Stimulated activated naive CD8-positive, alpha-beta T cell treated with anti-CD3 and anti-CD28 coated beads, Interleukin-15, amount 100 ng/mL, for 72 hours (primary cell): ENCODE data around the gene FAM3C.
"Not testable (repeated sequence)": the region's sequence is repeated elsewhere in the genome, so short reads cannot be mapped to it uniquely, and the experiment has no call there.

Experiments used
- ATAC-seq: fragments of 150-1000 bp; cut with Tn5 transposase; 2 replicates; pipeline ENCODE4 v1.10.0; 2021; ENCODE audit warnings: mild to moderate bottlenecking, moderate library complexity
- DNase-seq, 2 donors: peaks; one replicate each; pipeline ENCODE4 v3.0.0; 2021 to 2022
- H3K27ac Mint-ChIP-seq, 2 donors: one replicate each; pipeline ENCODE4 v1.8.0; 2022; ENCODE audit warnings: mild to moderate bottlenecking in 2 of 2, mixed read lengths in 2 of 2, moderate library complexity in 2 of 2
- H3K27me3 Mint-ChIP-seq: one replicate; pipeline ENCODE4 v1.8.0; 2022; ENCODE audit warnings: mixed read lengths
- H3K4me1 Mint-ChIP-seq: one replicate; pipeline ENCODE4 v1.8.0; 2022; ENCODE audit warnings: mild to moderate bottlenecking, mixed read lengths
- H3K4me3 Mint-ChIP-seq, 2 donors: one replicate each; pipeline ENCODE4 v1.8.0; 2022; ENCODE audit warnings: mild to moderate bottlenecking in 2 of 2, mixed read lengths in 2 of 2, moderate library complexity in 1 of 2
- H3K9me3 Mint-ChIP-seq, 2 donors: one replicate each; pipeline ENCODE4 v1.8.0; 2022; ENCODE audit warnings: mixed read lengths in 2 of 2

Gene FAM3C

DNA sequence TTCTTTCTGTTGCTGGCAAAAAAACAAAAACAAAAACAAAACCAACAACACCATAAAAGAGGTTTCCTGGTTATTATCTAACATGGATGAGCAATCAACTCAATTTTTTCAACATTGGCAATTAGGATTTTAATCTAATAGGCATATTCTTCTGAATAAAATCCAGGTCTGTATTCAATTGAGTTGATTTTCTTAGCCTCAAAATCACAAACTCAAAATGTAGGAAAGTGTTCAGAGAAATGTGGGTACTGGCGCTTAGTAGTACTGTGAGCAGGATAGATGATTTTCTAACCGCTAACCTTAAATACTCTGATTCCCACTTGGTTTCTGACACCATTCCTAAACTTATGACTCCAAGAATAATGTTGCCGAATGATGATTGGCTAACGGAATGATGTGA is 61.7 kb downstream of the FAM3C start:
- no peak for ATAC-seq
- Mint-ChIP-seq H3K4me3 (no peak overlapping the region), H3K9me3 (no peaks in the 10 kb centered on the region), H3K4me1 (peaks cover 13% of the 10 kb centered on the region), H3K27ac (no peak overlapping the region), H3K27me3 (peaks cover 33% of the 10 kb centered on the region)
- DNase-seq, result no peak

- Mint-ChIP-seq H3K4me1 (peaks cover 25% of the 10 kb centered on the region), H3K9me3 (no peaks in the 10 kb centered on the region), H3K27ac (no peak overlapping the region), H3K27me3 (peaks cover 61% of the 10 kb centered on the region), H3K4me3 (no peak overlapping the region)
- DNase-seq (no peak), ATAC-seq (no peak)
Measured at GRCh38 chr7:121331574-121331973, 64.5 kb downstream of the FAM3C start.

- Mint-ChIP-seq H3K4me3 (no peak overlapping the region), H3K9me3 (no peaks in the 10 kb centered on the region), H3K27me3 (peaks cover 66% of the 10 kb centered on the region), H3K4me1 (peaks cover 25% of the 10 kb centered on the region), H3K27ac (no peak overlapping the region)
- ATAC-seq, result no peak
- no peak for DNase-seq
Measured at GRCh38 chr7:121331048-121331447, 65.1 kb downstream of the FAM3C start.

DNA sequence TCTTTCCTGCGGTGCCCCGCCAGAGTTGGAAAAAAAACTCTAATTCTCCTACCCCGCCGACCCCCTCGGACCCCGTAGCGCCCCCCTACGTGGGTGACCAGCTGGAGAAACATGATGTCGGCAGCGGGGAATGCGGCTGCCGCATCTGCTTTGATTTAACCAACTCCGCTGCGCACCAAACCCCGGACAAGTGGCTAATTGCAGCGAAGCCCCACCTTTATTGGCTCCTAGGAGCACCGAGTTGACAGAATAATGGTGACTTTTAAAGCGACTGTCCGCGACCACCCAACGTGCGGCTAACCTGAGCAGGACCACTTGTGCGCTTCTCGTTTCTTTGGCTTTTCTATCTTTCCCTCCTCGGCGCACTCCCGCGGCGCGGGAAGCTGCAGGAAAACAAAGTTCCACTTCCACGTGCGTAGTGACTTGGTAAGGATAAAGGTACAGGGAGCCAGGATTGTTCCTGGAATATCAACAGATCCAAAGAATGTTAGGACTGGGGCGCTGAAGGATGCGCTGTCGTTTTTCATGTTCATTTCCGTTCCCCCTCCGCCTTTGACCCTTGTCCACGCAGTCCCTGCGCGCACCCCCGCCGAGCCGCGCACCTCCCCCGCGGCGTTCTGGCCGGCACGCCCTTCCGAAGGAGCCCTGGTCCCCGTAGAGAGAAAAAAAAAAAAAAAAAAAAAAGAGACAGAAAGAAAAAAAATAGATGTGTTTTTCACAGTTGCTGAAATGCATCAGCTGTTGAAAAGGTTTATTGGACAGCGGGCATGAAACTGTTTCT is 65.9 kb downstream of the FAM3C start:
- Mint-ChIP-seq H3K27ac (no peak overlapping the region), H3K4me3 (peak overlapping the region; percentile 47 to 74), H3K27me3 (peaks cover 70% of the 10 kb centered on the region), H3K9me3 (no peaks in the 10 kb centered on the region), H3K4me1 (peaks cover 25% of the 10 kb centered on the region)
- no peak for DNase-seq
- ATAC-seq, result peak; percentile 38

- Mint-ChIP-seq H3K4me3 (peak overlapping the region; percentile 47 to 74), H3K27ac (no peak overlapping the region), H3K9me3 (no peaks in the 10 kb centered on the region), H3K4me1 (peaks cover 25% of the 10 kb centered on the region), H3K27me3 (peaks cover 69% of the 10 kb centered on the region)
- DNase-seq, result peak; percentile 24 to 36
- peak; percentile 75 for ATAC-seq
Measured at GRCh38 chr7:121329191-121330052, 66.7 kb downstream of the FAM3C start.

GRCh38 chr7:121328508-121329190 is 67.5 kb downstream of the FAM3C start, which contains the start of gene WNT16:
WNT16 (plus strand) TSS chr7:121329000; CDS start chr7:121329293, 293 bp downstream.
- Mint-ChIP-seq H3K9me3 (no peaks in the 10 kb centered on the region), H3K4me1 (peaks cover 25% of the 10 kb centered on the region), H3K27ac (no peak within 1 kb of the TSS), H3K27me3 (peaks cover 69% of the 10 kb centered on the region), H3K4me3 (peak within 1 kb of the TSS; percentile 47 to 74)
- ATAC-seq (peak; percentile 19), DNase-seq (no peak)

- ATAC-seq, result no peak
- Mint-ChIP-seq H3K4me3 (no peak overlapping the region), H3K4me1 (peaks cover 25% of the 10 kb centered on the region), H3K9me3 (no peaks in the 10 kb centered on the region), H3K27ac (no peak overlapping the region), H3K27me3 (peaks cover 69% of the 10 kb centered on the region)
- DNase-seq, result no peak
Measured at GRCh38 chr7:121327671-121328070, 68.4 kb downstream of the FAM3C start.

DNA sequence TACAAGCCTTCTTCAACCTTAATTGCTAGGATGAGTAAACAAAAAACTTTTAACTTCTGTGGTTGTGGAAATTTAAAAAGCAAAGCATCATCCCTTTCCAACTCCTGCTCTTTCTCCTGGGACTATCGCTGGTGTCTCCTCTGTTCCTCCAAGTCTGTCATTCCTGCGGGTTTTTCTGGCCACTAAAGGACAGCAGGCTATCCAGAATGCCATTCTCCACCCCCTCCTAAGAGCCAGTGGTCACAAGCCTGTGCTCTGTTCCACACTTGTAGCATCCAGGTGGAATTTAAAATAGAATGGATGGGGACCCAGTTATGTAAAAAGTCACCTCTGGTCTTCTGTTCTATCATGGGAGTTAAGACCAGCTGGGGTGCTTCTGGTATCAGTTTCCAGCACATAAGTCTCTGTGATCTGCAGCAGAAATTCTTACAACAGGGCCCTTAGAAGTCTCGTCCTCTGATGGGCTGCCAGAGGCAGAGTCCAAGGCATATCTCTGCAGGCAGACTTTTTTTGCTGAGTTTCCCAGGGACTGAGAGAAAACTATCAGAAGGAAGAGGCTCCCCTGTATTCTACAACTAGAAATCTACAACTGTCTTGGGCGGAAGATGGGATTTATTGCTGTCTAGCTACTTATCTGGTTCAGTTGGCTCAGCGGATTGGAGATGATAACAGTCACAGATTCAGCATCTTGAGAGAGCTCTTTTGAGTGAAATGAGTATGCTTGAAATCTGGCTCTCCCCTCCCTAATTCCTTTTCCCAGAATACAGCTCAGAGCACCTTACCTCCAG is 72.4 kb downstream of the FAM3C start:
- H3K4me1 Mint-ChIP-seq, result peaks cover 5% of the 10 kb centered on the region
- H3K4me3 Mint-ChIP-seq, result no peak overlapping the region
- H3K27ac Mint-ChIP-seq, result no peak overlapping the region
- ATAC-seq (no peak), DNase-seq (no peak)
- peaks cover 39% of the 10 kb centered on the region for H3K27me3 Mint-ChIP-seq
- no peaks in the 10 kb centered on the region for H3K9me3 Mint-ChIP-seq

- no peaks in the 10 kb centered on the region for H3K4me1 Mint-ChIP-seq
- H3K4me3 Mint-ChIP-seq, result no peak overlapping the region
- H3K27ac Mint-ChIP-seq, result no peak overlapping the region
- H3K27me3 Mint-ChIP-seq, result peaks cover 27% of the 10 kb centered on the region
- DNase-seq, result no peak
- ATAC-seq, result no peak
- no peaks in the 10 kb centered on the region for H3K9me3 Mint-ChIP-seq
Measured at GRCh38 chr7:121322460-121322859, 73.6 kb downstream of the FAM3C start.

DNA sequence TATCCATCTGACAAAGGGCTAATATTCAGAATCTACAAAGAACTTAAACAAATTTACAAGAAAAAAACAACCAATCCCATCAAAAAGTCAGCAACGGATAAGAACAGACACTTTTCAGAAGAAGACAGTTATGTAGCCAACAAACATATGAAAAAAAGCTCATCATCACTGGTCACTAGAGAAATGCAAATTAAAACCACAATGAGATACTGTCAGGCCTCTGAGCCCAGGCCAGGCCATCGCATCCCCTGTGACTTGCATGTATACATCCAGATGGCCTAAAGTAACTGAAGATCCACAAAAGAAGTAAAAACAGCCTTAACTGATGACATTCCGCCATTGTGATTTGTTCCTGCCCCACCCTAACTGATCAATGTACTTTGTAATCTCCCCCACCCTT is 80.9 kb downstream of the FAM3C start:
- not testable (repeated sequence) for H3K4me3 Mint-ChIP-seq

DNA sequence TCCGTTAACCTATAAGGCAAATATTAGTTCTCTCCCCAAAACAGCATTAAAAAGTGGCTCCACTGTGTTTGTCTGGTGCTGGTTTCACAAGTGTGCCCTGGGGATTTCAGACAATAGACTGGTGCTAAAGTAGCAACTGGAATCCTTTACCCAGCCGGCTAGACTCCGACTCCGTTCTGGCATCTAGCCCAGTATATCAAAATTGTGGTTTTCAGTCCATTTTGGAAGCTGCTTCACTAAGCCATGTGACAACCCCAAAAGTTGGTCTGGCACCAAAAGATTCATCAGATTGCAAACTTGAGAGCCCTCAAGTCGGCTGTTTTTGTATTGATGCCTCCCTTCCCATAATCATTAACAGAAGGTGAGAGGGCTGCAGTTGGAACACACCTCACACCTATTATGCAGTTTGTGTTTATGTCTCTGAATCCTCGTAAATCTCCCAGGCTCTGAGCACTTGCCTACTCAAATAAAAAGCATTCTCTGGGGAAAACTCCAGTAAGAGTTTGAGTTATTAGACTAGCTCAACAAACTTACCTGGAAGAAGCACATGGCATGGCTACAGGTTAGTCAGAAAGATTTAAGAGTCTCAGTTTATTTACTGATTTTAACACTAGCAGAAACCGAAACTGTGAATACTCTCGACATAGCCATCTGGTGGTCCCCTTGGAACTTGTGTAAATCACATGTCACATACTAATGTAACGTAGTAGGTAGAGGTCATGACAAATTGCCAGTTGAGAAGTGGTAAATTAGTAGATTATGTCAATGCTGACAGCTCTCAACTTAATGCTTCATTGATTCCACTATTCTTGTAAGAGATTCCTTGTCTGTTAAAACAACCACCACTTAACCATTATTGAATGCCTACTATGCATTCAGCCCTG is 82.1 kb downstream of the FAM3C start:
- Mint-ChIP-seq H3K4me3 (no peak overlapping the region), H3K9me3 (no peaks in the 10 kb centered on the region), H3K4me1 (no peaks in the 10 kb centered on the region), H3K27ac (no peak overlapping the region), H3K27me3 (peaks cover 33% of the 10 kb centered on the region)
- no peak for ATAC-seq
- no peak for DNase-seq

More for the DNA sequence above, 80.9 kb downstream of the FAM3C start:
- not testable (repeated sequence) for H3K9me3 Mint-ChIP-seq, H3K27ac Mint-ChIP-seq, DNase-seq, H3K4me1 Mint-ChIP-seq, ATAC-seq
- H3K27me3 Mint-ChIP-seq, result peaks cover 23% of the 10 kb centered on the region

- ATAC-seq, result no peak
- Mint-ChIP-seq H3K27ac (no peak overlapping the region), H3K27me3 (peaks cover 39% of the 10 kb centered on the region), H3K9me3 (no peaks in the 10 kb centered on the region), H3K4me3 (no peak overlapping the region), H3K4me1 (no peaks in the 10 kb centered on the region)
- DNase-seq, result no peak
Measured at GRCh38 chr7:121313220-121313792, 82.8 kb downstream of the FAM3C start.

GRCh38 chr7:121307021-121307574 is 89.0 kb downstream of the FAM3C start:
- Mint-ChIP-seq H3K9me3 (no peaks in the 10 kb centered on the region), H3K4me1 (peaks cover 7% of the 10 kb centered on the region), H3K27ac (no peak overlapping the region), H3K27me3 (peaks cover 26% of the 10 kb centered on the region), H3K4me3 (no peak overlapping the region)
- DNase-seq (no peak), ATAC-seq (no peak)

GRCh38 chr7:121306565-121306964 is 89.5 kb downstream of the FAM3C start:
- Mint-ChIP-seq H3K4me3 (no peak overlapping the region), H3K4me1 (peaks cover 7% of the 10 kb centered on the region), H3K9me3 (no peaks in the 10 kb centered on the region), H3K27me3 (peaks cover 31% of the 10 kb centered on the region), H3K27ac (no peak overlapping the region)
- no peak for DNase-seq
- no peak for ATAC-seq
